ENCODE measurements around the gene CBX8. TPM values are rescaled to one million over a fixed set of nuclear protein-coding genes. Genes with fewer than 3 reads are reported as not detected.

Gene CBX8
- total and polyA plus RNA-seq, 2 of the 8 experiments (the other 6 are each of a cell fraction or from before 2014, with no cell fraction given) = 0.09 to 2.1 TPM

GRCh38 chr17:79818026-79818758 is 21.3 kb upstream of the CBX8 start:
- no peak overlapping the region for H3K27ac ChIP-seq (ENCODE audit: low read depth, low read length)
- no peak overlapping the region for H2BK20ac ChIP-seq (ENCODE audit: low read length)
- peaks cover 0 to 17% (median 10%) of the 10 kb centered on the region in 4 experiments; a peak in 6 of 7 replicates for H3K4me1 ChIP-seq (replicated peaks in 1 of 4; ENCODE audit: control insufficient read depth in 3 of 4, insufficient read depth in 4 of 4, low read length in 3 of 4)
- no peak overlapping the region for H4K8ac ChIP-seq (ENCODE audit: extremely low read depth, insufficient read depth, low read length)
- H2AFZ ChIP-seq (ENCODE audit: low read length) = no peak overlapping the region
- H3K9ac ChIP-seq (replicated peaks in 1 of 4; ENCODE audit: extremely low read depth in 1 of 4, low read depth in 3 of 4, low read length in 3 of 4) = no peak overlapping the region
- no peak overlapping the region for H3K56ac ChIP-seq (replicated peaks; ENCODE audit: insufficient read length, low read depth, low read length)
- H2BK120ac ChIP-seq (replicated peaks; ENCODE audit: low read depth, low read length) = no peak overlapping the region
- no peak overlapping the region for H2BK15ac ChIP-seq (ENCODE audit: low read length)
- H2BK12ac ChIP-seq (ENCODE audit: low read depth, low read length) = 0 out of 2 replicates have a peak overlapping the region, but pooled peaks have one; percentile 50
- FAIRE-seq = no peak
- WGBS, 2 experiments (ENCODE audit: extremely low coverage in 1 of 2, insufficient coverage in 1 of 2, insufficient read length in 1 of 2, insufficient replicate concordance in 2 of 2, low coverage in 1 of 2, low lambda C conversion rate in 2 of 2, missing lambda C conversion rate in 1 of 2) = 80% methylated on average over 12 of the region's 12 CpGs; no CpG with 5 or more reads in 1 of the 2 experiments
- ChIA-PET POLR2A (ENCODE audit: partially characterized antibody) (interaction anchor here (1.0 to 24.0 kb wide), 7 partner anchors 9 to 61 kb away, joined by 3 to 374 read pairs (median 3); partner anchors contain the start of gene CBX4), CTCF (ENCODE audit: partially characterized antibody) (interaction anchor here (0.8 to 24.7 kb wide), 13 partner anchors 11 to 175 kb away, joined by 3 to 576 read pairs (median 7); partner anchors contain the start of genes CBX4 and CBX8)
- H3K23ac ChIP-seq (ENCODE audit: insufficient read length) = no peak overlapping the region
- no peak for DNase-seq (ENCODE audit: low read depth in 1 of 2, low spot score in 2 of 2)
- no peak overlapping the region for H3K4me3 ChIP-seq (ENCODE audit: extremely low read depth in 1 of 4, insufficient read depth in 2 of 4, low read depth in 3 of 4, low read length in 4 of 4)
- H3K79me2 ChIP-seq (ENCODE audit: control insufficient read depth in 1 of 2, insufficient read depth in 2 of 2, low read length in 2 of 2) = no peaks in the 10 kb centered on the region
- H4K20me1 ChIP-seq (replicated peaks in 1 of 2; ENCODE audit: control insufficient read depth in 1 of 2, insufficient read depth in 2 of 2, low read length in 2 of 2) = no peaks in the 10 kb centered on the region
- H3K4ac ChIP-seq (replicated peaks; ENCODE audit: insufficient read length, low read depth, low read length) = no peak overlapping the region
- H3K79me1 ChIP-seq (ENCODE audit: low read depth, low read length) = no peaks in the 10 kb centered on the region
- TF ChIP-seq HDAC2 (IDR thresholded peaks at IDR 0.05; ENCODE audit: borderline replicate concordance in 1 of 2, low read depth in 2 of 2, low read length in 2 of 2) = no peak
- no peak overlapping the region for H4K5ac ChIP-seq (ENCODE audit: insufficient read length, low read depth, low read length)
- H3K27me3 ChIP-seq (replicated peaks in 1 of 4; ENCODE audit: control insufficient read depth in 3 of 4, extremely low read depth in 1 of 4, insufficient read depth in 3 of 4, low read length in 3 of 4) = peaks cover 60 to 90% (median 79%) of the 10 kb centered on the region in 4 experiments
- H3K23me2 ChIP-seq (ENCODE audit: low read depth, low read length) = peaks cover 3% of the 10 kb centered on the region; the same call in 1 of the 2 replicates
- H3K4me2 ChIP-seq (ENCODE audit: insufficient read depth in 1 of 2, low read depth in 2 of 2, low read length in 2 of 2) = no peak overlapping the region
- no peak overlapping the region for H3K14ac ChIP-seq (ENCODE audit: insufficient read length)
- peaks cover 0 to 11% (median 0%) of the 10 kb centered on the region in 4 experiments; a peak in 1 of 8 replicates for H3K36me3 ChIP-seq (ENCODE audit: control insufficient read depth in 2 of 4, insufficient read depth in 4 of 4, low read length in 3 of 4)
- no peak overlapping the region for H3K18ac ChIP-seq (ENCODE audit: extremely low read depth, low read length)
- no peak overlapping the region for H4K91ac ChIP-seq (replicated peaks; ENCODE audit: insufficient read length, low read length)
- peak overlapping the region; percentile 69; the same call in 1 of the 2 replicates for H2AK5ac ChIP-seq (ENCODE audit: low read depth, low read length)
- H3K9me3 ChIP-seq (ENCODE audit: insufficient read depth in 2 of 2, low read depth in 1 of 2, low read length in 1 of 2) = no peaks in the 10 kb centered on the region
- no peak overlapping the region for H2BK5ac ChIP-seq (ENCODE audit: low read depth, low read length)

Data from H1 (cell line).